Liver (tissue), 9 donors: Measurements from ENCODE around the gene SURF1. TPM values are rescaled to one million over a fixed set of nuclear protein-coding genes. Genes with fewer than 3 reads are reported as not detected.
"Not testable (repeated sequence)": the region's sequence is repeated elsewhere in the genome, so short reads cannot be mapped to it uniquely, and the experiment has no call there.

Source experiments
- DNase-seq: peaks from one replicate; pipeline ENCODE4 v3.0.0-alpha.2; 2017; ENCODE audit warnings: low spot score
- H3K27ac ChIP-seq, 2 donors: one replicate each; pipeline ENCODE4 v1.7.0; 2013; ENCODE audit warnings: inconsistent platforms in 2 of 2, low read length in 2 of 2, control low read depth in 1 of 2, low read depth in 1 of 2, mild to moderate bottlenecking in 1 of 2
- H3K27me3 ChIP-seq, 4 donors: one replicate each; pipeline versions ENCODE4 v1.6.1 to v1.7.0; 2013; ENCODE audit warnings: low read length in 3 of 4, inconsistent platforms in 1 of 4, mild to moderate bottlenecking in 1 of 4, moderate library complexity in 1 of 4; ENCODE audit not compliant: control insufficient read depth in 4 of 4, insufficient read depth in 4 of 4
- H3K36me3 ChIP-seq, 4 donors: one replicate each; pipeline versions ENCODE4 v1.6.1 to v1.7.0; 2013; ENCODE audit warnings: low read length in 3 of 4, mild to moderate bottlenecking in 3 of 4, low read depth in 1 of 4, moderate library complexity in 1 of 4; ENCODE audit not compliant: control insufficient read depth in 4 of 4, insufficient read depth in 3 of 4
- H3K4me1 ChIP-seq, 4 donors: one replicate each; pipeline versions ENCODE4 v1.6.1 to v1.7.0; 2013; ENCODE audit warnings: low read length in 3 of 4, mild to moderate bottlenecking in 3 of 4, moderate library complexity in 1 of 4; ENCODE audit not compliant: control insufficient read depth in 4 of 4, insufficient read depth in 4 of 4
- H3K4me3 ChIP-seq, 3 donors: one replicate each; pipeline versions ENCODE4 v1.6.1 to v1.7.0; 2013; ENCODE audit warnings: low read length in 3 of 3, control low read depth in 1 of 3, low read depth in 1 of 3, mild to moderate bottlenecking in 1 of 3
- H3K9ac ChIP-seq, 2 donors: one replicate each; pipeline ENCODE4 v1.7.0; 2013; ENCODE audit warnings: low read length in 2 of 2, mild to moderate bottlenecking in 2 of 2, moderate library complexity in 2 of 2, control low read depth in 1 of 2, low read depth in 1 of 2
- H3K9me3 ChIP-seq, 4 donors: one replicate each; pipeline versions ENCODE4 v1.6.1 to v1.7.0; 2013; ENCODE audit warnings: low read length in 3 of 4; ENCODE audit not compliant: control insufficient read depth in 4 of 4
- ATF3 ChIP-seq: IDR thresholded peaks from 2 replicates; pipeline ENCODE4 v1.6.1; 2016; ENCODE audit warnings: antibody characterized with exemption
- CTCF ChIP-seq: fragments of 150-350 bp; IDR thresholded peaks from 2 replicates; pipeline ENCODE4 v1.5.1; 2017; ENCODE audit warnings: improper control_type of control experiment, low read depth, low read length; ENCODE audit not compliant: missing input control
- EGR1 ChIP-seq, 2 donors: IDR thresholded peaks; 2 replicates each; pipeline ENCODE4 v1.6.1; 2016 to 2018; ENCODE audit warnings: antibody characterized with exemption in 2 of 2, low read depth in 2 of 2
- FOXA1 ChIP-seq: IDR thresholded peaks from 2 replicates; pipeline ENCODE4 v1.6.1; 2016; ENCODE audit warnings: antibody characterized with exemption
- FOXA2 ChIP-seq: IDR thresholded peaks from 2 replicates; pipeline ENCODE4 v1.6.1; 2016; ENCODE audit warnings: antibody characterized with exemption
- GABPA ChIP-seq, 2 donors: IDR thresholded peaks in 1 of 2; conservative IDR thresholded peaks in 1 of 2; 2 replicates each; pipeline ENCODE4 v1.6.1; 2016; ENCODE audit warnings: antibody characterized with exemption in 2 of 2, mild to moderate bottlenecking in 1 of 2, moderate library complexity in 1 of 2
- HNF4A ChIP-seq, 2 donors: conservative IDR thresholded peaks; 2 replicates each; pipeline ENCODE4 v1.6.1; 2016; ENCODE audit warnings: antibody characterized with exemption in 2 of 2, mild to moderate bottlenecking in 2 of 2
- HNF4G ChIP-seq: IDR thresholded peaks from 2 replicates; pipeline ENCODE4 v1.6.1; 2016; ENCODE audit warnings: antibody characterized with exemption
- JUND ChIP-seq, 2 donors: IDR thresholded peaks; 2 replicates each; pipeline ENCODE4 v1.6.1; 2016; ENCODE audit warnings: antibody characterized with exemption in 2 of 2
- MAX ChIP-seq: IDR thresholded peaks from 2 replicates; pipeline ENCODE4 v1.6.1; 2016; ENCODE audit warnings: antibody characterized with exemption
- RAD21 ChIP-seq, 2 donors: IDR thresholded peaks; 2 replicates each; pipeline ENCODE4 v1.6.1; 2016; ENCODE audit warnings: antibody characterized with exemption in 2 of 2, mild to moderate bottlenecking in 2 of 2
- RXRA ChIP-seq, 2 donors: IDR thresholded peaks; 2 replicates each; pipeline ENCODE4 v1.6.1; 2017 to 2018; ENCODE audit warnings: antibody characterized with exemption in 2 of 2, mild to moderate bottlenecking in 1 of 2
- TAF1 ChIP-seq: conservative IDR thresholded peaks from 2 replicates; pipeline ENCODE4 v1.6.1; 2016; ENCODE audit warnings: antibody characterized with exemption, mild to moderate bottlenecking
- YY1 ChIP-seq: IDR thresholded peaks from 2 replicates; pipeline ENCODE4 v1.6.1; 2016; ENCODE audit warnings: antibody characterized with exemption, mild to moderate bottlenecking
- WGBS: extraction: QIAGEN DNeasy Blood & Tissue Kit; methylation state at CpG from one replicate; pipeline ENCODE4 v1.1.7; 2013; 5-methylcytosine and 5-hydroxymethylcytosine counted together
- polyA plus RNA-seq, 2 donors: library from polyadenylated mRNA; stranded (reverse) in 1 of 2; unstranded in 1 of 2; fragments of 200-250 nt in 1 of 2; fragments of >200 nt in 1 of 2; fragmentation: Nextera tagmentation in 1 of 2; extraction: Ambion mirVana in 1 of 2; gene quantifications; one replicate each; pipeline versions ENCODE4 v1.2.1 to v1.2.3, GENCODE V29; 2013 to 2015
- total RNA-seq, 2 donors: library from RNA; depleted of rRNA; stranded (reverse); fragments of >200 nt; gene quantifications; one replicate each; pipeline ENCODE4 v1.2.3, GENCODE V29; 2014
- donor health status: healthy.
- donor health status: healthy.
- donor health status: healthy.
- donor health status: healthy.
- donor health status: healthy.

The SURF1 gene
- total and polyA plus RNA-seq, 4 donors = 20.7 to 106 (median 50.5) TPM

- H3K4me3 ChIP-seq = no peak overlapping the region
- H3K9me3 ChIP-seq = no peaks in the 10 kb centered on the region
- peaks cover 20 to 39% (median 29%) of the 10 kb centered on the region in 4 donors for H3K36me3 ChIP-seq
- H3K4me1 ChIP-seq = peaks cover 0 to 26% (median 13%) of the 10 kb centered on the region in 4 donors
- no peak for DNase-seq
- WGBS = 96% methylated on average over 57 of the region's 57 CpGs
- H3K27me3 ChIP-seq = no peaks in the 10 kb centered on the region
- no peak overlapping the region for H3K9ac ChIP-seq
- TF ChIP-seq MAX (no peak), JUND (IDR thresholded peaks at IDR 0.05) (no peak), YY1 (no peak), FOXA2 (no peak)
- no peak overlapping the region for H3K27ac ChIP-seq
Observed at GRCh38 chr9:133331641-133332380, 24.5 kb downstream of the SURF1 start.

DNA sequence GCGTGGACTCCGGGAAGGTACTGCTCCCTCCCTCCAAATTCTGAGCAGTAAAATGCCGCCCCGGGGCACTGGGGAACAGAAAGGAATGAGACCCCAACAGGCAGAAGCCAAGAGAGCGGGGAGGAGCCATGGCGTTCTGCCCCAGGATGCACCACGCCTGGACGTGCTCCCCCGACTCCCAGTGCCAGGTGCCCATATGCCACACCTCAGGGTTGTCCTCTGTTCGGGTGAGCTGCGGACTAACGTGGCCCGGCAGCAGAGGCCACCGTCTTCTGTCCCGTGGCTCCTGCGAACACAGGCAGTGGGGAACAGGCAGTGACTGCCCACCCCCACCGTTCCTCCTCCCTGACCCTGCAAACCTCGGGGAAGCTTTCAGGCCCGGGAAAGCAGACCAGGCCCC lies 25.1 kb downstream of the SURF1 start:
- H3K9ac ChIP-seq = no peak overlapping the region
- TF ChIP-seq TAF1 (no peak), RXRA (IDR thresholded peaks at IDR 0.05) (no peak), FOXA1 (no peak), YY1 (no peak), GABPA (IDR thresholded peaks at IDR 0.05 in 1 of 2, conservative IDR thresholded peaks at IDR 0.05 in 1 of 2) (no peak), CTCF (no peak), HNF4G (no peak), EGR1 (IDR thresholded peaks at IDR 0.05; ENCODE audit: low read depth in 2 of 2) (no peak), ATF3 (no peak)
- DNase-seq = no peak
- peaks cover 0 to 21% (median 9%) of the 10 kb centered on the region in 4 donors for H3K4me1 ChIP-seq
- no peaks in the 10 kb centered on the region for H3K27me3 ChIP-seq
- H3K4me3 ChIP-seq = no peak overlapping the region
- 89% methylated on average over 19 of the region's 19 CpGs for WGBS
- H3K27ac ChIP-seq = no peak overlapping the region
- peaks cover 20 to 39% (median 29%) of the 10 kb centered on the region in 4 donors for H3K36me3 ChIP-seq
- no peaks in the 10 kb centered on the region for H3K9me3 ChIP-seq

- H3K4me3 ChIP-seq, H3K27me3 ChIP-seq, H3K9me3 ChIP-seq, H3K27ac ChIP-seq, H3K9ac ChIP-seq, DNase-seq: not testable (repeated sequence)
- TF ChIP-seq CTCF (peak; percentile 40), HNF4A (conservative IDR thresholded peaks at IDR 0.05) (peak in 1 of 2 donors; percentile 20), RAD21 (IDR thresholded peaks at IDR 0.05) (peak; percentile 62 to 73)
- H3K36me3 ChIP-seq = peaks cover 20 to 39% (median 29%) of the 10 kb centered on the region in 4 donors
- WGBS = 57% methylated on average over 21 of the region's 21 CpGs
- H3K4me1 ChIP-seq = peaks cover 0 to 10% (median 3%) of the 10 kb centered on the region in 4 donors
Observed at GRCh38 chr9:133329306-133330156, 26.8 kb downstream of the SURF1 start.
